Measurements from ENCODE around the gene ASPRV1.

GRCh38 chr2:69972822-69973221, 11.4 kb upstream of the ASPRV1 start:
- no peak for TF ChIP-seq CTCF (IDR thresholded peaks at IDR 0.05; ENCODE audit: extremely low read depth in 1 of 2, insufficient read depth in 1 of 2, low read depth in 1 of 2, low read length in 2 of 2)
- TF ChIP-seq EZH2 (IDR thresholded peaks at IDR 0.05; ENCODE audit: borderline replicate concordance, low read depth, low read length, severe bottlenecking) = no peak
- TF ChIP-seq JUN (IDR thresholded peaks at IDR 0.05; ENCODE audit: borderline replicate concordance, insufficient read depth, insufficient read length, low read depth) = no peak
- no peak for TF ChIP-seq POLR2A (IDR thresholded peaks at IDR 0.05; ENCODE audit: low read depth, low read length)
- TF ChIP-seq MYC (IDR thresholded peaks at IDR 0.05; ENCODE audit: low read depth, low read length) = no peak

Measured in endothelial cell of umbilical vein (primary cell).